GM12878 (cell line): Measurements from ENCODE around the gene YWHAH. TPM values are rescaled to one million over a fixed set of nuclear protein-coding genes. Genes with fewer than 3 reads are reported as not detected.

Experiments
- CHD4 ChIP-seq: fragments of 200-600 bp; sonication (generic); IDR thresholded peaks from 2 replicates; pipeline ENCODE4 v1.6.1; 2016; ENCODE audit warnings: mild to moderate bottlenecking
- DPF2 ChIP-seq: fragments of 450-650 bp; IDR thresholded peaks from 2 replicates; pipeline ENCODE4 v1.6.1; 2017; ENCODE audit warnings: mild to moderate bottlenecking
- GATAD2B ChIP-seq: fragments of 450-650 bp; conservative IDR thresholded peaks from 2 replicates; pipeline ENCODE4 v1.6.1; 2017; ENCODE audit warnings: low read depth, mild to moderate bottlenecking, moderate library complexity
- HCFC1 ChIP-seq: fragments of 150-350 bp; IDR thresholded peaks from 2 replicates; pipeline ENCODE4 v1.6.1; 2014; ENCODE audit warnings: low read length
- MTA2 ChIP-seq: fragments of 450-650 bp; IDR thresholded peaks from 2 replicates; pipeline ENCODE4 v1.6.1; 2016; ENCODE audit warnings: low read depth, mild to moderate bottlenecking, moderate library complexity
- MTA3 ChIP-seq: IDR thresholded peaks from 2 replicates; pipeline ENCODE4 v1.6.1; 2012; ENCODE audit warnings: low read length, inconsistent platforms, borderline replicate concordance
- POU2F2 ChIP-seq: IDR thresholded peaks from 3 replicates; pipeline ENCODE4 v1.6.1; 2011; ENCODE audit warnings: low read depth, mild to moderate bottlenecking, low read length, borderline replicate concordance
- RB1 ChIP-seq: fragments of 450-650 bp; formaldehyde crosslinking; IDR thresholded peaks from 2 replicates; pipeline ENCODE4 v1.6.1; 2017; ENCODE audit warnings: mild to moderate bottlenecking, borderline replicate concordance
- SMAD5 ChIP-seq: IDR thresholded peaks from 2 replicates; pipeline ENCODE4 v1.6.1; 2016; ENCODE audit warnings: antibody characterized with exemption, low read depth
- STAT1 ChIP-seq: fragments of 450-650 bp; conservative IDR thresholded peaks from 2 replicates; pipeline ENCODE4 v1.6.1; 2014; ENCODE audit warnings: antibody characterized with exemption, mild to moderate bottlenecking
- YY1 ChIP-seq: IDR thresholded peaks from 2 replicates; pipeline ENCODE4 v1.6.1; 2011; ENCODE audit warnings: low read depth, mild to moderate bottlenecking, low read length
- polyA plus RNA-seq, 11 experiments: library from polyadenylated mRNA; depleted of rRNA in 4 of 11; unstranded in 6 of 11; stranded (reverse) in 5 of 11; fragments of >200 nt; fragmentation: Nextera tagmentation in 4 of 11; fragmentation: Illumina TruSeq in 1 of 11; extraction: Ambion mirVana in 4 of 11; extraction: Trizol in 1 of 11; gene quantifications; 1 replicate in 1 of 11; 2 replicates in 10 of 11; pipeline versions ENCODE4 v1.2.1 to v1.2.3, GENCODE V29; 2011 to 2016; ENCODE audit warnings: inconsistent platforms in 2 of 11, missing spikeins in 2 of 11, low read depth in 1 of 11
- total RNA-seq, 4 experiments: library from RNA; depleted of rRNA in 3 of 4; stranded (reverse); fragments of >200 nt in 3 of 4; fragmentation: Illumina TruSeq in 1 of 4; extraction: Trizol in 1 of 4; gene quantifications; 2 replicates each; pipeline versions ENCODE4 v1.2.1 to v1.2.3, GENCODE V29; 2013 to 2021
- TF ChIP-seq, protein P1 (sequence below): fragments of 450-650 bp; IDR thresholded peaks from 2 replicates; pipeline ENCODE4 v1.6.1; 2016; ENCODE audit warnings: mild to moderate bottlenecking
- TF ChIP-seq, protein P2 (sequence below): IDR thresholded peaks from 2 replicates; pipeline ENCODE4 v1.6.1; 2012; ENCODE audit warnings: low read length, inconsistent platforms

Gene YWHAH
- total and polyA plus RNA-seq, 10 of the 15 experiments (the other 5 are each of a cell fraction or from before 2014, with no cell fraction given), result 34.2 to 197 (median 115) TPM

DNA sequence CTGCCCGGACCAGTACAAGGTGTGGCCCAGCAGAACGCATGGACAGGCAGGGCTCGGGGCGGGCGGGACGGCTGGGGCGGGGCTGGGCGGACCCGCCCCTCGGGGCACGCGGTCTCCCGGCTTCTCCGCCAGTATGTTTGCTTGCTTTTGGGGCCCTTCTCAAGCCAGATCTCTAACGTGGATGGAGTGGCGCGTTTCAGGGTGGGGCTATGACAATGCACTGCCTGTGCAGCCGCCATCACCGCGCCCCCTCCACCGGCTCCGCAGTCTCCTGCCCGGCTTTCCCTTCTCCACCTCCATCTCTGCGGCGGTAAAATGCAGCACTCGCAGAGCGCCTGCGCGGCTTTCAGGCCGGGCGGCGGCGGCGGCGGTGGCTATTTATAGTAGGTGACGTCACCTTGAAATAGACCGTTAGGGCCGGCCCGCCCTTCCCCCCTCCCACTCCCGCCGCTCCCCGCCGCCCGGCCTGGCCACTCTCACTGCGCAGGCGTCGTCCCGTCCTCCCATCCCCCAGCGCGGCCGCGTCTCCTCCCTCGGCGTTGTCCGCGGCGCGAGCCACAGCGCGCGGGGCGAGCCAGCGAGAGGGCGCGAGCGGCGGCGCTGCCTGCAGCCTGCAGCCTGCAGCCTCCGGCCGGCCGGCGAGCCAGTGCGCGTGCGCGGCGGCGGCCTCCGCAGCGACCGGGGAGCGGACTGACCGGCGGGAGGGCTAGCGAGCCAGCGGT, at the start of gene YWHAH (continued):
- TF ChIP-seq, protein P1, sequence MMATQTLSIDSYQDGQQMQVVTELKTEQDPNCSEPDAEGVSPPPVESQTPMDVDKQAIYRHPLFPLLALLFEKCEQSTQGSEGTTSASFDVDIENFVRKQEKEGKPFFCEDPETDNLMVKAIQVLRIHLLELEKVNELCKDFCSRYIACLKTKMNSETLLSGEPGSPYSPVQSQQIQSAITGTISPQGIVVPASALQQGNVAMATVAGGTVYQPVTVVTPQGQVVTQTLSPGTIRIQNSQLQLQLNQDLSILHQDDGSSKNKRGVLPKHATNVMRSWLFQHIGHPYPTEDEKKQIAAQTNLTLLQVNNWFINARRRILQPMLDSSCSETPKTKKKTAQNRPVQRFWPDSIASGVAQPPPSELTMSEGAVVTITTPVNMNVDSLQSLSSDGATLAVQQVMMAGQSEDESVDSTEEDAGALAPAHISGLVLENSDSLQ, result no peak
- TF ChIP-seq SMAD5, result 0 out of 2 replicates have a peak, but pooled peaks have one; percentile 4
- TF ChIP-seq RB1, result peak; percentile 72; the same call in 1 of the 2 replicates
- peak; percentile 83; the same call in 1 of the 2 replicates for TF ChIP-seq GATAD2B
- TF ChIP-seq MTA2, result no peak
- TF ChIP-seq POU2F2, result peak; percentile 76; the same call in 2 of the 3 replicates
- TF ChIP-seq CHD4, result no peak
- no peak for TF ChIP-seq HCFC1
- TF ChIP-seq STAT1, result no peak
- no peak for TF ChIP-seq MTA3
- 0 out of 2 replicates have a peak, but pooled peaks have one; percentile 9 for TF ChIP-seq YY1
- TF ChIP-seq DPF2, result peak; percentile 77
- TF ChIP-seq, protein P2, sequence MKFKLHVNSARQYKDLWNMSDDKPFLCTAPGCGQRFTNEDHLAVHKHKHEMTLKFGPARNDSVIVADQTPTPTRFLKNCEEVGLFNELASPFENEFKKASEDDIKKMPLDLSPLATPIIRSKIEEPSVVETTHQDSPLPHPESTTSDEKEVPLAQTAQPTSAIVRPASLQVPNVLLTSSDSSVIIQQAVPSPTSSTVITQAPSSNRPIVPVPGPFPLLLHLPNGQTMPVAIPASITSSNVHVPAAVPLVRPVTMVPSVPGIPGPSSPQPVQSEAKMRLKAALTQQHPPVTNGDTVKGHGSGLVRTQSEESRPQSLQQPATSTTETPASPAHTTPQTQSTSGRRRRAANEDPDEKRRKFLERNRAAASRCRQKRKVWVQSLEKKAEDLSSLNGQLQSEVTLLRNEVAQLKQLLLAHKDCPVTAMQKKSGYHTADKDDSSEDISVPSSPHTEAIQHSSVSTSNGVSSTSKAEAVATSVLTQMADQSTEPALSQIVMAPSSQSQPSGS, result no peak
